ENCODE results near the gene TIFAB. TPM values are rescaled to one million over a fixed set of nuclear protein-coding genes. Genes with fewer than 3 reads are reported as not detected.

Gene TIFAB
- total RNA-seq, 4 donors from 2014 or later = under 0.01 TPM; not detected in 3

GRCh38 chr5:135405082-135405481 is 47.1 kb downstream of the TIFAB start:
- TF ChIP-seq CTCF (IDR thresholded peaks at IDR 0.05; ENCODE audit: low read depth) = no peak

- TF ChIP-seq CTCF (IDR thresholded peaks at IDR 0.05; ENCODE audit: low read depth) = no peak
These were observed 50.1 kb downstream of the TIFAB start for GRCh38 chr5:135402031-135402430.

- TF ChIP-seq CTCF (IDR thresholded peaks at IDR 0.05; ENCODE audit: low read depth) = no peak
These were observed 51.3 kb downstream of the TIFAB start for GRCh38 chr5:135400866-135401265.

GRCh38 chr5:135399794-135400542 is 52.2 kb downstream of the TIFAB start:
- TF ChIP-seq CTCF (IDR thresholded peaks at IDR 0.05; ENCODE audit: low read depth) = no peak

GRCh38 chr5:135398855-135399793 is 53.0 kb downstream of the TIFAB start, which contains the start of gene MACROH2A1:
TSS of gene MACROH2A1 (minus strand) at chr5:135399231. CDS start at chr5:135389093, 10,138 bp downstream.
- TF ChIP-seq CTCF (IDR thresholded peaks at IDR 0.05; ENCODE audit: low read depth) = no peak

- TF ChIP-seq CTCF (IDR thresholded peaks at IDR 0.05; ENCODE audit: low read depth) = no peak
These were observed 53.8 kb downstream of the TIFAB start for GRCh38 chr5:135398160-135398854.

Small RNA genes lying within 50 kb of the gene (small RNA-seq; reads per million reads assigned to genes)
- gene DCANP1 = not detected

Other genes starting within 250 kb of the TIFAB start
- 100 to 1,000 TPM; 207 to 426 (median 282) TPM for gene MACROH2A1, start 53.1 kb downstream of the TIFAB start, total RNA-seq
- under 1 TPM in 1 of 4 donors, not detected in 3; 0.17 TPM for gene DCANP1, start 5.0 kb downstream of the TIFAB start, total RNA-seq
- not detected for gene NEUROG1, start 83.6 kb upstream of the TIFAB start, total RNA-seq
- gene CXCL14, start 126.6 kb upstream of the TIFAB start, total RNA-seq = 100 to 1,000 TPM in 2 of 4 donors, 10 to 100 TPM in 2; 76.2 to 302 (median 136) TPM

All from subcutaneous adipose tissue (tissue), 4 donors.